Fibroblast of skin of abdomen (primary cell): ENCODE results near the gene PPP2CA. TPM values are rescaled to one million over a fixed set of nuclear protein-coding genes. Genes with fewer than 3 reads are reported as not detected.
"Not testable (repeated sequence)": the region's sequence is repeated elsewhere in the genome, so short reads cannot be mapped to it uniquely, and the experiment has no call there.

Source experiments
- DNase-seq: peaks from one replicate; pipeline ENCODE4 v3.0.0-alpha.2; 2013
- polyA plus RNA-seq, 2 experiments: library from polyadenylated mRNA; unstranded; fragments of 120-200 nt; gene quantifications; one replicate each; pipeline ENCODE4 v1.2.1, GENCODE V29; 2013; ENCODE audit not compliant: insufficient read length in 2 of 2

The PPP2CA gene
- 162 TPM for polyA plus RNA-seq (2013, experiment 1 of 2; ENCODE audit: insufficient read length)
- 175 TPM for polyA plus RNA-seq (2013, experiment 2 of 2; ENCODE audit: insufficient read length)

DNA sequence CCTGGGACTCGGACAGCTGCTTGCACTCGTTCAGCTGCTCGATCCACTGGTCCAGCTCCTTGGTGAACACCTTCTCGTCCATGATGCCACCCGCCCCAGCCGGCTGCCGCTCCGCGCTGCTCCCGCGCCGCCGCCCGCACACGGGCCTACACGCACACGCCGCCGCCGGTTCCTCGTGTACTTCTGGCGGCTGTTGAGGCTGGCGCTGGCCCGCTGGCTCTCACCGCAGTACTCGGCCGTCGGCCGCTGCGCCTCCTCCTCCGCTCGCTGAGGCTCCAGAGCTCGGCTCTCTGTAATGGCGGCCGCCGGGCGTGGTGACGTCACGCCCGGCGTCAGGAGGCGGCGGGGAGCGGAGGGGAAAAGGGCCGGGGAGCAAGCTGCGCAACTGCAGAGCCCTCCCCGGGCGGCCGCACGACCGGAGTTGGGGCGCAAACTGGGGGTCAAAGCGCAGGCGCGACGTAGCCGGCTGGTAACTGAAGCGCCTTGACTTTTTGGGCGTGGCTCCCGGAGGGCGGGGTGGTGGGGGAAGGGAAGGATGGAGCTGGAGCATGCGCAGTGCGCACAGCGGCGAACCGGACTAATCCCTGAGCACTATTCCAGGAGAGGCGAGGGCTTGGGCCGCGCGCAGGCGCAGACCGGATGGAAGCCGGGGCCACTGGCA, at the start of gene PPP2CA:
PPP2CA (minus strand) TSS at position 294 of the 661 bp plus-strand sequence; CDS start at position 82, 212 bp downstream.
- peak; percentile 99 for DNase-seq

DNA sequence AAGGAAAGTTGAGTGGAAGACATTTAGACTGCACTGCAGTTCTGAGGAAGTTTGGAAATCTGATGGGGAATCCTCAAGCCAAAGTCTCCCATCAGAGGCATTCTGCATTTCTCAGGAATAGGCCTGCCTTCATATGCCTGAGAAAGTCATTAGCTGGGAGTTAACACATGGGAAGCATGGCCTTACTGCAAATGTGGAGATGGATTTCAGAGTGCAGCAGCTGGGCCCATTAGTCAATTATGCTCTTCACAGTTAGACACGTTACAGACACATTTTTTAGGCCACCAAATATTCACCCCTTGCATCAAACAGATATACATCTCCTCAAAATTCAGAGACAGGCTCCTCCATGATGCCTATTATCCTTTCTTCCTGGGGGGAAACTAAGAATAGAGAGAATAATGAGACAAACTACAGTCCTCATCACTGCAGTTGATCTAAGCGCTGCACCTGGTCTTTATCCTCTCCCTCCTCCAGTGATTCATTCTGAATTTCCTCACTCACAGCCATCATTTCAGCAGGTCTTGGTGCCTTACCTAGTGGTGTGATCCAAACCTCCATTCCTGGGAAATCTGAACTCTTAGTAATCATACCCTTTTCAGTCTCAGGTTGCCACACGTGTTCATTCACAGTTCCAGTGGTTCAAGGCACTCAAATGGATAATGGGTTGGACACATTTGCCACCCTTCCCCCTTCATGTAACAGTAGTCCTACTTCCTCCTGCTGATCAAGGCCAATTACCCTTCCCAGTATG, 47.9 kb upstream of the PPP2CA start:
- no peak for DNase-seq

DNA sequence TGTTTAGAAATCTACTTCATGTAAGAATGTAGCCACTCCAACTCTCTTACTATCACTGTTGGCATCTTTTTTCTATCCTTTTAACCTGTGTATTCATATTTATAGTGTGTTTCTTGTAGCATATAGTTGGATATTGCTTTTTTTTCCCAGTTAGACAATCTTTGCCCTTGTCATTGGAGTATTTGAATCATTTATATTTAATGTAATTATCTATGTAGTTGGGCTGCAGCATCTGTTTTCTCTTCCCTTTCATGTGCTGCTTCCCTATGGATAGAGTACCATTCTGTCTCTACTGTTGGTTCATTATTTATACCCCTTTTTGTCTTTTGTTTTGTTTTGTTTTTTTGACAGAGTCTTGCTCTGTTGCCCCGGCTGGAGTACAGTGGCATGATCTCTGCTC, 45.2 kb upstream of the PPP2CA start:
- no peak for DNase-seq

DNA sequence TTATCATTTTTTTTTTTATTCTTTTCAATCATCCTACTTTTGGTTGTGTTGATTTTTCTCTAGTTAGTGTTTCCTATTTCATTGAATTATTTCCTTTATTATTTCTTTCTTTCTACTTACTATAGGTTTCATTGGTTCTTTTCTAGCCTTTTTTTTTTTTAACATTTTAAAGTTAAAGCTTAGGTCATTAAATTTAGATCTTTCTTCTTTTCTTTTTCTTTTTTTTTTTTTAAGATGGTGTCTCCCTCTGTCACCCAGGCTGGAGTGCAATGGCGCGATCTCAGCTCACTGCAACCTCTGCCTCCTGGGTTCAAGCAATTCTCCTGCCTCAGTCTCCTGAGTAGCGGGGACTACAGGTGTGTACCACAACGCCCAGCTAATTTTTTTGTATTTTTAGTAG, 43.0 kb upstream of the PPP2CA start:
- no peak for DNase-seq

DNA sequence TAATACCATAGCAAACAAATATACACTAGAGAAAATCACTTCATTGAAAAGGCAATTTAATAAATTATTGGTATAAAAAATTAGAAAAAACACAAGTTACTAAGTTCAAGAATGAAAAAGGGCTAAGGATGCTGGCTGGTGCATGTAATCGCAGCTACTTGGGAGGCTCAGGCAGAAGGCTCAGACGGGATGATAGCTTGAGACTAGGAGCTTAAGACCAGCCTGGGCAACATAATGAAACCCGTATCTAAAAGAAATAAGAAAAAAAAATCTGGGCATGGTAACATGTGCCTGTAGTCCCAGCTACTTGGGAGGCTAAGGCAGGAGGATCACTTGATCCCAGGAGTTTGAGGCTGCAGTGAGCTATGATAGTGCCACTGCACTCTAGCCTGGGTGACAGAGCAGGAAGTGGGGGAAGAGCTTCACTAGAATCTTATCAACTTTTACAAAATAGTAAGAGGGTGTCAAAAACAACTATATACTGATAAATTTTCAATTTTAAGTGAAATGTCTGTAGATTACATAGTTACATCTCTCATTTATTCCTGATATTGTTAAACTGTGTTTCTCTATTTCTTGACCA, 42.2 kb upstream of the PPP2CA start:
- DNase-seq: no peak

DNA sequence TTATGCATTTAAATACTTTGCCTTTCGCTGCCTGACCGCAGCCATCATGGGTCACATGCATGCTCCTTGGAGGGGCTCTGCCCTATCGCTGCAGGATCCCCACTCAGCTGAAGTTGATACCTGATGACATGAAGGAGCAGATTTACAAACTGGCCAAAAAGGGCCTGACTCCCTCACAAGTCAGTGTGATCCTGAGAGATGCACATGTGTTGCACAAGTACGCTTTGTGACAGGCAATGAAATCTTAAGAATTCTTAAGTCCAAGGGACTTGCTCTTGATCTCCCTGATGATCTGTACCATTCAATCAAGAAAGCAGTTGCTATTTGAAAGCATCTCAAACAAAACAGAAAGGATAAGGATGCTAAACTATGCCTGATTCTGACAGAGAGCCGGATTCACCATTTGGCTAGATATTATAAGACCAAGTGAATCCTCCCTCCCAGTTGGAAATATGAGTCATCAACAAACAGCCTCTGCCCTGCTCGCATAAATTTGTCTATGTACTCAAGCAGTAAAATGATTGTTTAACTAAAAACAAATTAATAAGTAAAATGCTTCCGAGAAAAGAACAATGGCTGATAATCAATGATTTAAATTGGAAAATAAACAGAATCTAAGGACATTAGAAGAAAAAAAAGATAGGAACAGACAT, 41.6 kb upstream of the PPP2CA start:
- DNase-seq: no peak

DNA sequence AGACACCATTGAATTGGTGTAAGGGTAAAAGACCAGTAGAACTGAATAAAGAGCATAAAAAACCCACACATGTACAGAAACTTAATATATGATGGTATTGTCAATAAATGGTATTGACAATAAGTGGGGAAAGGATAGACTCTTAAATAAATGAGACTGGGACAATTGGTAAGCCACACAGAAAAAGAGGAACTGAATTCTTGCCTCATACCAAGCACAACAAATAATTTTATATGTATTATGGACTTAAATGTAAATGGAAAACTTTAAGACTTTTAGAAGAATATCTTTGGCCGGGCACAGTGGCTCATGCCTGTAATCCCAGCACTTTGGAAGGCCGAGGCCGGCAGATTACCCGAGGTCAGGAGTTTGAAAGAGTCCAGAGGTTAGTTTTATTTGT, 37.9 kb upstream of the PPP2CA start:
- DNase-seq: no peak

DNA sequence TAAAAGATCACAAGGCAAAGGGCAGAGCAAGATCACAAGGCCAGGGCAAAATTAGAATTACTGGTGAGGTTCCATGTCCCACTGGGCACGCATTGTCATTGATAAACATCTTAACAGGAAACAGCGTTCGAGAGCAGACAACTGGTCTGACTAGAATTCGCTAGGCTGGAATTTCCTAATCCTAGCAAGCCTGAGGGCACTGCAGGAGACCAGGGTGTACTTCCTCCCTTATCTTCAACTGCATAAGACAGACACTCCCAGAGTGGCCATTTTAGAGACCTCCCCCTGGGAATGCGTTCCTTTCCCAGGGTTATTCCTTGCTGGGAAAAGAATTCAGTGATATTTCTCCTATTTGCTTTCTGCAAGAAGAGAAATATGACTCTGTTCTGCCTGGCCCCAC, 36.8 kb upstream of the PPP2CA start:
- DNase-seq: not testable (repeated sequence)

DNA sequence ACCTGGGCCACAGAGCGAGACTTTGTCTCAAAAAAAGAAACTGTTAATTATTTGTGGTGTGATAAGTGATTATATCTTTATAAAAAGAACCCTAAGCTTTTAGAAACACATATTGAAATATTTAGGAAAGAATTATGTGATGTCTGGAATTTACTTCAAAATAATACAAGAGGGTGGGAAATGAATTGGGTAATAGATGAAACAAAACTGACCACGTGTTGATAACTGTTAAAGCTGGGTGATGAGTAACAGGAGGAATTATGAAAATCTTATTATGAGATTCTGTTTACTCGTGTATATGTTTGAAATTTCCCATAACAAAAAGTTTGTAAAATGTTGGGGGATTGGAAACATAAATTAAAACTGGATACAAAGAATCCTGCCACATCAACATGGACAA, 33.0 kb upstream of the PPP2CA start:
- no peak for DNase-seq

DNA sequence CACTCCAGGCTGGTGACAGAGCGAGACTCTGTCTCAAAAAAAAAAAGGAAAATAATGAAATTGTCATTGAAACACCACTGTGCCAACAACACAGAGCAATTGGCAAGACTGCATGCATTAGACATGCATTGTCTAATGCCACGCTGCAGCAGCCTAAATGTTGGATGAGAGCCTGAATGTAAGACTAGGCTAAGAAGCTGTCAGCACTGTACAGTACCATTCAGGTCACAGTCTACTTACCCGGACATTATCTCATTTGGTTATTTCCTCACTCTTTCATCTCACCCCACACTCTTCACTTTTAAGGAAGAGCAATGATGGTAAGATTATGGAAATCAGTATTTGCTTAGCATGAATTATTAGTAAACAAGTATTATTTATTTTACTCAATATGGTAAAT, 31.3 kb upstream of the PPP2CA start:
- DNase-seq: no peak

DNA sequence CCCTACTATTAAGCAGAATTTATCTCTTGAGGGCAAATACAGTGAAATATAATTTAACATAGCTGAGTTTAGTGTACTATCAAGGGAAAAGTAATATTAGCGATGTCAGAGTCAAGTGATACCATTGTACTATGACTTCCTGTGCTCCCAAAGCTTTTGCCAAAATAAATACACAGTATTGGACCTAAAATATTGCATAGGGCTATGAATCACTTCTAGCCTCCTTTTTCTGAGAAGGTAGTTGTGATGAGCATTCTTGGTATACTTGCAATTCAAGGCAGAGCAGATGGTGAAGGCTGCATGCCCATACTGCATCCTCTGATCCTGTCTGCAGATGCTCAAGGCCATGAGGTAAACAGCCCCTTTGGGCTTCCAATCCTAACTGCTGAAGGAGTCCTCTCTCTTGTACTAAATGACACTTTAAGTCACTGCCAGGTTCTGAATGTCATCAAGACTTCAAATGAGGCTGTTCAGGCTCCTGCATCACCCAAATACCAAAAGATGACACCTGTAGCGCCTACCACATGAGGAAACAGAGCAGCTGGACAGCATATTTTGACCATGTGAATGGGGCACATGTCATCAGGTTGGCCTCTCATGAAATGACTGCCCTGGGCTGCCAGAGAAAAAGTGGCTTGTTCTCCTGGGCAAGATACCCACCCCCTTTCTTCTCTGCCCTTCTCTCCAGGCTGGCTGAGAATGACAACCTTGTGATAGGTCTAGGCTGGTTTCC, 29.7 kb upstream of the PPP2CA start:
- DNase-seq: peak; percentile 30

DNA sequence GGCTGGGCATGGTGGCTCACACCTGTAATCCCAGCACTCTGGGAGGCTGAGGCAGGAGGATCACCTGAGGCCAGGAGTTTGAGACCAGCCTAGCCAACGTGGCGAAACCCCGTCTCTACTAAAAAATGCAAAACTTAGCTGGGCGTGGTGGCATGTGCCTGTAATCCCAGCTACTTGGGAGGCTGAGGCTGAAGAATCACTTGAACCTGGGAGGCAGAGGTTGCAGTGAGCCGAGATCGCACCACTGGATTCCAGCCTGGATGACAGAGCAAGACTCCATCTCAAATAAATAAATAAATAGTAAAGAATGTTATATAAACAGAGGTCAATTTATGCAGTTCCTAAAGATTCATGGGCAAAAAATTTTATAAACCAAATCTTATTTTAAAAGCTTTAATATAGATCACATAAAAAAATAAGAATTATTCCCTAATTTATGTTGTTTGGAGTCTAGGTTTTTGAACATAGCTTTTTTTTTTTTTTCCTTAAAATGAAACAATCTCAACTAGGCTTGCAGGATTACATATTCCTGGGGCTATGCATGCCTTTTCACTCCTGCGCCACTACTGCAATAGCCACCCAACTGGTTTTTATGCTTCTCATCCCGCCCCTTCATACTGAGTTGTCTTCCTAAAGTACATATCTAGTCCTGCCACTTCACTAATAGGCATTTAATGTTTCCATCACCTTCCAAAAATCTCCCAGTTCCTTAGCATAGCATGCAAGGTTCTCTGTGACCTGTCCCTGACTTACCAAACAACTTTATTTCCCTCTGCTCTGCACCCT, 27.7 kb upstream of the PPP2CA start:
- not testable (repeated sequence) for DNase-seq

DNA sequence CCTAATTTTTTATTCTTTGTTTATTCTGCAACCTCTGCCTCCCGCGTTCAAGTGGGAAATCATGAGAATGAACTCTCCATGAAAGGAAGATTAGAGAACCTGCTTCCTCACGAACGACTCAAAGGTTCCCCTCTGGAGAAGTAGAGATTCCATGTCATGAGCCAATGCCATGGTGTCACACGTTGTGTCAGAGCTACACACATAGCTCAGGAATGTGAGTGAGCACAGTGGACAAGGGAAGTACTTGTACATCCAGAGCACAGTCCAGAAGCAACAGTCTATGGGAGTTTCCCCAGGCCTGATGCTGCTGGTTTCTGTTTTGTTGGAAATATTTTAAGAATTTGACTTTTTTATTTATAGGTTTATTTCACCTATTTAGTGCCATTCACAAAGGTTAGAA, 26.8 kb upstream of the PPP2CA start:
- DNase-seq: peak; percentile 75

DNA sequence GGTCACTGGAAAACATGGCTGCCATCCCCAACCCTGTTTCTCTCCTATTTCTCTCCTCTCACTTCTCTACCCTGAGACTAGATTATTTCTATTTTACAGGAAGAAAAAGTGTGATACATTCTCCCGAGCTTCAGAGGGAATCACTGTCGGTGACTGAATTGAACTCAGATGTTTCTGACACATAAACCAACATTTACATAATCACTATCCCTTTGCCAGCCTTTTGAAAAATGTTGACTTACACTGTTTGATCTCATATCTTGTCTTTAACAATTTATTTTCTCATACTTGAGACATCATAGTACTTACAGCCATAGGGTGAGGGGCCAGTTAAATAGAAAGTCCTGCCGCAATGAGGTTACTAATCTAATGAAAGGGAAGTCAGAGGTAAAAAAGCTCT, 25.1 kb upstream of the PPP2CA start:
- DNase-seq: no peak

DNA sequence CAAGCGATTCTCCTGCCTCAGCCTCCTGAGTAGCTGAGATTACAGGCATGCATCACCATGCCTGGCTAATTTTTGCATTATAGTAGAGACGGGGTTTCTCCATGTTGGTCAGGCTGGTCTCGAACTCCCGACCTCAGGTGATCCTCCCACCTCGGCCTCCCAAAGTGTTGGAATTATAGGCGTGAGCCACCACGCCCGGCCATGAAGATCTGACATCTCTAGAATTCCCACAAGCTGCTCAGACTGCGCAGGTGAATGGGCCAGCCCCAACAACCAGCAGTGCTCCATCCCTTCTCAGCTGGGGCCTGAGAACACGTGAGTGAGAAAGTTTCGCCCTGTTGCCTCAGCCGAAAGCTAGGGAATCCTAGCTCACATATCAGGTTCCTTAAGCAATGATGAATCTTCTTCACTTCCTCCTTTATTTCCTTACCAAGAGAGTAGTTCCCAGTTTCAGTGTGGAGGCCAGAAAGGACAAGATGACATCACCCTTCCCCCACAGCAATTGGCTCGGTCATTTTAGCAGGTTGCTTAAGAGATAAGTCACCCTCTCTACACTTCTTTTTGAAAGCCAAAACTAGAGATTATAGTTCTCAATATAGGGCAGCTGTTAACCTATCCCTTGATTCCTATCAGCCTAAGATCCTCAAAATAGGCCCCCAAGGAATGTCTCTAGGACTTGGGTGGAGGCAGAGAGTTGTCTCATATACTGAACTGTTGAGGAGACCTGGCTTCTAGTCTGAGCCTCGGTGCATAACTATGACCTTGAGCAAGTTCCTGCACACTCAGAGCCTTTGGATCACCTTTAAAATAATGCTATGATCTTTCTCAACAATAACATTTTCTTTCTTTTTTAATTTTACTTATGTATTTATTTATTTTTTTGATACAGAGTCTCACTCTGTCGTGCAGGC, 23.9 kb upstream of the PPP2CA start:
- peak; percentile 44 for DNase-seq

DNA sequence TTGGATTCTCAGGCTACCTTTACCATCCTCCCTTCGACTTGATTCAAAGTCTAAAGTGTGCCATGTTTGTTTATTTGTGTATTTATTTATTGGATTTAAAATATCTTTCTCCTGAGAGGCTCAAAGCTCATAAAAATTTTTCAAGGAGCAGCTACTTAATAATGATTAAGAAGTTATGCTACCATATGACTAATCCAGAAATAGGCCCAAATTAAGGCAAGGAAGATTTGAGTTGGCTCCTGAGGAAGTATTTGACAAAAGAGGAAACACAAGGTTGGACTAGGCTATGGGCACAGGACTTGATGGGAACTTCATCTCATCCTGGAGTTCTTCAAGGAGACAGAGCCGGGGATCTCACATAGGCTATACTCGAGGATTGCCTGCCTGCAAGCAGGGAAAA, 22.4 kb upstream of the PPP2CA start:
- no peak for DNase-seq

DNA sequence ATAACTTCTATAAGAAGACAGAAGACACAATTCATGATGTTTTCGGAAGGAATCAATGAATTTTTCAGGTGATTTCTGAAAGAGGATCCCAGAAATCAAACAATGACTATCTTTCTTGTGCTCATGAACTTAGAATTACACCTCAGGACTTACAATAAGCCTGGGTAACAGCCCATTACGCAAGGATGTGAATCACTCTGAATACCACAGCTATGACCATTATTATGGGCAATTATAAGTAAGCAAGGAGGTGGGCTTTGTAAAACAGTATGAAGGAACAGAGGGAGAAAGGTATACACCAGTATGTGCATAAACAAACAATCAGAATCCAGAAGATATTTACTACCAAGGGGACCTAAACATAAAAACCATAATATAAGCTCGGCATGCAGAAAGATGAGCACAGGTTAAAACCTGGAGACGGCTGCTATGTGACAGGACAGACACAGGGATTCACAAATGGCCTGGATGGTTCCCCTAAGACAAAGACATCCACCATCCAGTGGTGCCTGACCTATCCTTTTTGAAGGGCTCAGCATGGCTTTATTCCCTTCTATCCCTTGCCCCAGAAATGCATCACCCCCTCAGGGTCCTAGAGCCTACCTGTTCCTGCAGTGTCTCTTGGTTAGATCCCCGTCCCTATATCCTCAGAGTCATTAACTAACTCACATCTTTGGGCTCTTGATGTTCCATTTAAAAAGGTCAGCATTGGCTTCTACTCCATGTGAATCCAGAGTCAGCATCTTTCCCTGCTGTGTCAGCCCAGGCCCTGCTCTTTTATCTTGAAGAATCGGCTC, 21.8 kb upstream of the PPP2CA start:
- DNase-seq: peak; percentile 87

DNA sequence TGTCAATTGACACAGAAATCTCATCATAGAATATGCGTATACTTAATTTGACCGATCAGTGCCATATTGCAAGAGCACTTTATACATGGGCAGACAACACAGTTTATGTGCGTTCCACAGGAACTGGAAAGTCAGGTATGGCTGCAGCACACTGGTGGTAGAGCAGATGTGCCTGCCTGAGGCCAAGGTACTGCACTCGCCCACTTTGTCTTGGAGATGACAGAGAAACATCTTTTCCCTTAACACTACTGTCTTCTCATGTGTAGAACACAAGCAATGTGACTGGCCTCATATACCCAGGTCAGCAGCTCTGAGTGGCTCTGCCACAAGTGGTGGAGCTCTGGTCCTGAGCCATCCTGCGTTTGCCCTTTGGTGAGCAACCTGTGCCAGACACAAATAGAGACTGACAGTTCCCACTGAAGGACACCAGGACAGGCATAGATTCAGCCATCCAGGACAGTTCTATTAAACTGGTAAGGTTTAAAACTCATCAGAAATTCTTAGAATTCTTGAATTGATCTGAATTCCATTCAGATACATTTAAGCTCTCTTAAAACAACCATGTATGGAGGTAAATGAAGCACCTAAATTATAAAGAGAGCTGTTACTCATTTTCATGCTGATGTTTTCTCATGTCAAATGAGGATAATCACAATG, 21.0 kb upstream of the PPP2CA start:
- DNase-seq: no peak

DNA sequence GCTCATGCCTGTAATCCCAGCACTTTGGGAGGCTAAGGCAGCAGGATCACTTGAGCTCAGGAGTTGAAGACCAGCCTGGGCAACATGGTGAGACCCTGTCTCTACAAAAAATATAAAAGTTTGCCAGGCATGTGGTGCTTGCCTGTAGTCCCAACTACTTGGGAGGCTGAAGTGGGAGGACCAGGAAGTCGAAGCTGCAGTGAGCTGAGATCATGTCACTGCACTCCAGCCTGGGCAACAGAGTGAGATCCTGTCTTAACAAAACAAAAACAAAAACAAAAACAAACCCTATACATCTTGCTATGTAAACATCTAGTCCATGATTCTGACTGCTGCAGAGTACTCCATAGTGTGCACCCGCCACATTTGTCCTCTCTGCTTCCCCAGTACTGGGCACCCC, 19.8 kb upstream of the PPP2CA start:
- DNase-seq: no peak
